H1 (cell line): Measurements from ENCODE around the gene TMEM9B. TPM values are rescaled to one million over a fixed set of nuclear protein-coding genes. Genes with fewer than 3 reads are reported as not detected.

Experiments
- ASH2L ChIP-seq: fragments of 200-600, 300-600 bp; sonication (generic); IDR thresholded peaks from one replicate; pipeline ENCODE4 v1.7.1; 2017; ENCODE audit warnings: low read length
- ATF2 ChIP-seq: IDR thresholded peaks from 2 replicates; pipeline ENCODE4 v1.6.1; 2012; ENCODE audit warnings: low read length, inconsistent platforms
- CHD7 ChIP-seq: fragments of 300-600 bp; sonication (generic); IDR thresholded peaks from 2 replicates; pipeline ENCODE4 v1.7.1; 2012; ENCODE audit warnings: low read length, moderate library complexity, mild to moderate bottlenecking, inconsistent platforms; ENCODE audit not compliant: insufficient replicate concordance
- CTCF ChIP-seq, 3 experiments: IDR thresholded peaks; 1 replicate in 2 of 3; 2 replicates in 1 of 3; pipeline versions ENCODE4 v1.5.1 to v1.6.1; 2011; ENCODE audit warnings: low read length in 3 of 3, mild to moderate bottlenecking in 3 of 3, inconsistent platforms in 2 of 3, low read depth in 1 of 3, moderate library complexity in 1 of 3; ENCODE audit not compliant: insufficient read depth in 1 of 3; ENCODE audit errors: control extremely low read depth in 1 of 3
- SP2 ChIP-seq: IDR thresholded peaks from 2 replicates; pipeline ENCODE4 v1.6.1; 2012; ENCODE audit warnings: mild to moderate bottlenecking, low read length, inconsistent platforms
- SUZ12 ChIP-seq: fragments of 200-600 bp; sonication (generic); IDR thresholded peaks from 2 replicates; pipeline ENCODE4 v1.6.1; 2012; ENCODE audit warnings: mild to moderate bottlenecking, inconsistent platforms, low read length, moderate library complexity, mixed read lengths
- polyA plus RNA-seq, 7 experiments: library from polyadenylated mRNA; depleted of rRNA in 3 of 7; stranded (reverse) in 5 of 7; unstranded in 2 of 7; fragments of >200 nt in 5 of 7; fragments of 200-250 nt in 2 of 7; gene quantifications; 1 replicate in 5 of 7; 2 replicates in 1 of 7; 4 replicates in 1 of 7; pipeline versions ENCODE4 v1.2.1 to v1.2.3, GENCODE V29; 2011 to 2013; ENCODE audit warnings: missing spikeins in 2 of 7, mixed read lengths in 2 of 7
- total RNA-seq: library from RNA; stranded (reverse); fragmentation: NEBNext Ultra II Directional; extraction: Animal tissue kit (Norgen Biotek cat#: 25700); gene quantifications from 2 replicates; pipeline ENCODE4 v1.2.1, GENCODE V29; 2021

Gene TMEM9B
- total and polyA plus RNA-seq, 2 of the 8 experiments (the other 6 are each of a cell fraction or from before 2014, with no cell fraction given), result 8.3 to 9.4 TPM

GRCh38 chr11:8989453-8989852 lies 25.2 kb upstream of the TMEM9B start (continued):
- TF ChIP-seq CHD7, result no peak
- no peak for TF ChIP-seq ASH2L
- TF ChIP-seq CTCF (IDR thresholded peaks at IDR 0.05; ENCODE audit: control extremely low read depth in 1 of 3, insufficient read depth in 1 of 3, low read depth in 1 of 3, low read length in 3 of 3), result no peak
- no peak for TF ChIP-seq ATF2
- no peak for TF ChIP-seq SP2
- TF ChIP-seq SUZ12, result no peak
